Liver (tissue), 9 donors: ENCODE results near the gene ADAM10. TPM values are rescaled to one million over a fixed set of nuclear protein-coding genes. Genes with fewer than 3 reads are reported as not detected.

Experiments used
- DNase-seq: peaks from one replicate; pipeline ENCODE4 v3.0.0-alpha.2; 2017; ENCODE audit warnings: low spot score
- H3K27ac ChIP-seq, 2 donors: one replicate each; pipeline ENCODE4 v1.7.0; 2013; ENCODE audit warnings: inconsistent platforms in 2 of 2, low read length in 2 of 2, control low read depth in 1 of 2, low read depth in 1 of 2, mild to moderate bottlenecking in 1 of 2
- H3K27me3 ChIP-seq, 4 donors: one replicate each; pipeline versions ENCODE4 v1.6.1 to v1.7.0; 2013; ENCODE audit warnings: low read length in 3 of 4, inconsistent platforms in 1 of 4, mild to moderate bottlenecking in 1 of 4, moderate library complexity in 1 of 4; ENCODE audit not compliant: control insufficient read depth in 4 of 4, insufficient read depth in 4 of 4
- H3K36me3 ChIP-seq, 4 donors: one replicate each; pipeline versions ENCODE4 v1.6.1 to v1.7.0; 2013; ENCODE audit warnings: low read length in 3 of 4, mild to moderate bottlenecking in 3 of 4, low read depth in 1 of 4, moderate library complexity in 1 of 4; ENCODE audit not compliant: control insufficient read depth in 4 of 4, insufficient read depth in 3 of 4
- H3K4me1 ChIP-seq, 4 donors: one replicate each; pipeline versions ENCODE4 v1.6.1 to v1.7.0; 2013; ENCODE audit warnings: low read length in 3 of 4, mild to moderate bottlenecking in 3 of 4, moderate library complexity in 1 of 4; ENCODE audit not compliant: control insufficient read depth in 4 of 4, insufficient read depth in 4 of 4
- H3K4me3 ChIP-seq, 3 donors: one replicate each; pipeline versions ENCODE4 v1.6.1 to v1.7.0; 2013; ENCODE audit warnings: low read length in 3 of 3, control low read depth in 1 of 3, low read depth in 1 of 3, mild to moderate bottlenecking in 1 of 3
- H3K9ac ChIP-seq, 2 donors: one replicate each; pipeline ENCODE4 v1.7.0; 2013; ENCODE audit warnings: low read length in 2 of 2, mild to moderate bottlenecking in 2 of 2, moderate library complexity in 2 of 2, control low read depth in 1 of 2, low read depth in 1 of 2
- H3K9me3 ChIP-seq, 4 donors: one replicate each; pipeline versions ENCODE4 v1.6.1 to v1.7.0; 2013; ENCODE audit warnings: low read length in 3 of 4; ENCODE audit not compliant: control insufficient read depth in 4 of 4
- ATF3 ChIP-seq: IDR thresholded peaks from 2 replicates; pipeline ENCODE4 v1.6.1; 2016; ENCODE audit warnings: antibody characterized with exemption
- EGR1 ChIP-seq, 2 donors: IDR thresholded peaks; 2 replicates each; pipeline ENCODE4 v1.6.1; 2016 to 2018; ENCODE audit warnings: antibody characterized with exemption in 2 of 2, low read depth in 2 of 2
- FOXA2 ChIP-seq: IDR thresholded peaks from 2 replicates; pipeline ENCODE4 v1.6.1; 2016; ENCODE audit warnings: antibody characterized with exemption
- GABPA ChIP-seq, 2 donors: IDR thresholded peaks in 1 of 2; conservative IDR thresholded peaks in 1 of 2; 2 replicates each; pipeline ENCODE4 v1.6.1; 2016; ENCODE audit warnings: antibody characterized with exemption in 2 of 2, mild to moderate bottlenecking in 1 of 2, moderate library complexity in 1 of 2
- HNF4A ChIP-seq, 2 donors: conservative IDR thresholded peaks; 2 replicates each; pipeline ENCODE4 v1.6.1; 2016; ENCODE audit warnings: antibody characterized with exemption in 2 of 2, mild to moderate bottlenecking in 2 of 2
- JUND ChIP-seq, 2 donors: IDR thresholded peaks; 2 replicates each; pipeline ENCODE4 v1.6.1; 2016; ENCODE audit warnings: antibody characterized with exemption in 2 of 2
- NR2F2 ChIP-seq: IDR thresholded peaks from 2 replicates; pipeline ENCODE4 v1.6.1; 2016; ENCODE audit warnings: antibody characterized with exemption
- REST ChIP-seq: IDR thresholded peaks from 2 replicates; pipeline ENCODE4 v1.6.1; 2016; ENCODE audit warnings: antibody characterized with exemption, mild to moderate bottlenecking
- RXRA ChIP-seq, 2 donors: IDR thresholded peaks; 2 replicates each; pipeline ENCODE4 v1.6.1; 2017 to 2018; ENCODE audit warnings: antibody characterized with exemption in 2 of 2, mild to moderate bottlenecking in 1 of 2
- SP1 ChIP-seq: IDR thresholded peaks from 2 replicates; pipeline ENCODE4 v1.6.1; 2018; ENCODE audit warnings: antibody characterized with exemption, mild to moderate bottlenecking
- TAF1 ChIP-seq: conservative IDR thresholded peaks from 2 replicates; pipeline ENCODE4 v1.6.1; 2016; ENCODE audit warnings: antibody characterized with exemption, mild to moderate bottlenecking
- ZBTB33 ChIP-seq: IDR thresholded peaks from 2 replicates; pipeline ENCODE4 v1.6.1; 2016; ENCODE audit warnings: antibody characterized with exemption
- WGBS: extraction: QIAGEN DNeasy Blood & Tissue Kit; methylation state at CpG from one replicate; pipeline ENCODE4 v1.1.7; 2013; 5-methylcytosine and 5-hydroxymethylcytosine counted together
- polyA plus RNA-seq, 2 donors: library from polyadenylated mRNA; stranded (reverse) in 1 of 2; unstranded in 1 of 2; fragments of 200-250 nt in 1 of 2; fragments of >200 nt in 1 of 2; fragmentation: Nextera tagmentation in 1 of 2; extraction: Ambion mirVana in 1 of 2; gene quantifications; one replicate each; pipeline versions ENCODE4 v1.2.1 to v1.2.3, GENCODE V29; 2013 to 2015
- total RNA-seq, 2 donors: library from RNA; depleted of rRNA; stranded (reverse); fragments of >200 nt; gene quantifications; one replicate each; pipeline ENCODE4 v1.2.3, GENCODE V29; 2014
- TF ChIP-seq, protein P1 (sequence below): fragments of 150-350 bp; IDR thresholded peaks from 2 replicates; pipeline ENCODE4 v1.5.1; 2017; ENCODE audit warnings: improper control_type of control experiment, low read depth, low read length; ENCODE audit not compliant: missing input control
- TF ChIP-seq, protein P2 (sequence below): IDR thresholded peaks from 2 replicates; pipeline ENCODE4 v1.6.1; 2016; ENCODE audit warnings: antibody characterized with exemption
- donor health status: healthy.
- donor health status: healthy.
- donor health status: healthy.
- donor health status: healthy.
- donor health status: healthy.

The ADAM10 gene
- total and polyA plus RNA-seq, 4 donors = 12.6 to 55.6 (median 34.6) TPM

GRCh38 chr15:58731756-58732535, 17.6 kb downstream of the ADAM10 start:
- H3K9ac ChIP-seq = no peak overlapping the region
- no peak for DNase-seq
- H3K4me1 ChIP-seq = peaks cover 3 to 7% (median 4%) of the 10 kb centered on the region in 4 donors
- no peak overlapping the region for H3K27ac ChIP-seq
- 90% methylated on average over 5 of the region's 5 CpGs for WGBS
- no peaks in the 10 kb centered on the region for H3K9me3 ChIP-seq
- H3K27me3 ChIP-seq = no peaks in the 10 kb centered on the region
- H3K36me3 ChIP-seq = no peaks in the 10 kb centered on the region
- TF ChIP-seq, protein P1, sequence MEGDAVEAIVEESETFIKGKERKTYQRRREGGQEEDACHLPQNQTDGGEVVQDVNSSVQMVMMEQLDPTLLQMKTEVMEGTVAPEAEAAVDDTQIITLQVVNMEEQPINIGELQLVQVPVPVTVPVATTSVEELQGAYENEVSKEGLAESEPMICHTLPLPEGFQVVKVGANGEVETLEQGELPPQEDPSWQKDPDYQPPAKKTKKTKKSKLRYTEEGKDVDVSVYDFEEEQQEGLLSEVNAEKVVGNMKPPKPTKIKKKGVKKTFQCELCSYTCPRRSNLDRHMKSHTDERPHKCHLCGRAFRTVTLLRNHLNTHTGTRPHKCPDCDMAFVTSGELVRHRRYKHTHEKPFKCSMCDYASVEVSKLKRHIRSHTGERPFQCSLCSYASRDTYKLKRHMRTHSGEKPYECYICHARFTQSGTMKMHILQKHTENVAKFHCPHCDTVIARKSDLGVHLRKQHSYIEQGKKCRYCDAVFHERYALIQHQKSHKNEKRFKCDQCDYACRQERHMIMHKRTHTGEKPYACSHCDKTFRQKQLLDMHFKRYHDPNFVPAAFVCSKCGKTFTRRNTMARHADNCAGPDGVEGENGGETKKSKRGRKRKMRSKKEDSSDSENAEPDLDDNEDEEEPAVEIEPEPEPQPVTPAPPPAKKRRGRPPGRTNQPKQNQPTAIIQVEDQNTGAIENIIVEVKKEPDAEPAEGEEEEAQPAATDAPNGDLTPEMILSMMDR = no peak
- TF ChIP-seq EGR1 (IDR thresholded peaks at IDR 0.05; ENCODE audit: low read depth in 2 of 2) = no peak
- TF ChIP-seq RXRA (IDR thresholded peaks at IDR 0.05) = no peak
- no peak for TF ChIP-seq NR2F2
- no peak for TF ChIP-seq REST
- TF ChIP-seq FOXA2 = no peak
- no peak overlapping the region for H3K4me3 ChIP-seq

DNA sequence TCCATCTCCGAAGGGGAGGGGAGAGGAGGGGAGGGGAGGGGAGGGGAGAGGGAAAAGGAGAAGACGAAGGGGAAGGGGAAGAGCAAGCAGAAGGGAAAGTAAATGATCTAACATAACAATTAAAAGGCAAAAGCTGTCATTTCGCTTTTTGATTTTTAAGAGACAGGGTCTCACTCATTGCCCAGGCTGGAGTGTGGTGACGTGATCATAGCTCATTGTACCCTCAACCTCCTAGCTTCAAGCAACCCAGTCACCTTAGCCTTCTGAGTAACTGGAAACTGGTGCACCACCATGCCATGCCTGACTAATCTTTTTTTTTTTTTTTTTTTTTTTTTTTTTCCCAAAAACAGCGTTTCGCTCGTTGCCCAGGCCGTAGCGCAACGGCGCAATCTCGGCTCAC, 22.6 kb downstream of the ADAM10 start:
- Histone ChIP-seq H3K9ac (no peak overlapping the region), H3K27me3 (no peaks in the 10 kb centered on the region), H3K36me3 (no peaks in the 10 kb centered on the region), H3K9me3 (no peaks in the 10 kb centered on the region), H3K27ac (no peak overlapping the region), H3K4me3 (no peak overlapping the region), H3K4me1 (no peaks in the 10 kb centered on the region)
- WGBS = 94% methylated on average over 12 of the region's 12 CpGs
- no peak for TF ChIP-seq ATF3
- TF ChIP-seq JUND (IDR thresholded peaks at IDR 0.05) = no peak
- TF ChIP-seq REST = no peak
- TF ChIP-seq NR2F2 = no peak
- no peak for TF ChIP-seq SP1
- no peak for TF ChIP-seq TAF1
- TF ChIP-seq, protein P2, sequence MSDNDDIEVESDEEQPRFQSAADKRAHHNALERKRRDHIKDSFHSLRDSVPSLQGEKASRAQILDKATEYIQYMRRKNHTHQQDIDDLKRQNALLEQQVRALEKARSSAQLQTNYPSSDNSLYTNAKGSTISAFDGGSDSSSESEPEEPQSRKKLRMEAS = no peak
- no peak for TF ChIP-seq GABPA (IDR thresholded peaks at IDR 0.05 in 1 of 2, conservative IDR thresholded peaks at IDR 0.05 in 1 of 2)
- no peak for TF ChIP-seq EGR1 (IDR thresholded peaks at IDR 0.05; ENCODE audit: low read depth in 2 of 2)
- no peak for TF ChIP-seq ZBTB33
- TF ChIP-seq HNF4A (conservative IDR thresholded peaks at IDR 0.05) = no peak
- no peak for TF ChIP-seq RXRA (IDR thresholded peaks at IDR 0.05)
- DNase-seq = no peak
